D721Med (cell line): Measurements from ENCODE around the gene DNAJC16.

Experiments used
- DNase-seq: peaks from one replicate; pipeline ENCODE4 v3.0.0; 2011; ENCODE audit warnings: low spot score; ENCODE audit not compliant: insufficient read length
- FAIRE-seq: peaks from 2 replicates; lab custom pipeline; 2011; peaks lifted over from hg19 to GRCh38; lab: Jason Lieb, UNC
- TF ChIP-seq, protein P1 (sequence below): IDR thresholded peaks from 2 replicates; pipeline ENCODE4 v1.5.1; 2012; ENCODE audit warnings: mild to moderate bottlenecking, control low read depth; ENCODE audit not compliant: insufficient read depth; ENCODE audit errors: missing control alignments

DNAJC16 gene

GRCh38 chr1:15578921-15579682, 52.5 kb downstream of the DNAJC16 start:
- TF ChIP-seq, protein P1, sequence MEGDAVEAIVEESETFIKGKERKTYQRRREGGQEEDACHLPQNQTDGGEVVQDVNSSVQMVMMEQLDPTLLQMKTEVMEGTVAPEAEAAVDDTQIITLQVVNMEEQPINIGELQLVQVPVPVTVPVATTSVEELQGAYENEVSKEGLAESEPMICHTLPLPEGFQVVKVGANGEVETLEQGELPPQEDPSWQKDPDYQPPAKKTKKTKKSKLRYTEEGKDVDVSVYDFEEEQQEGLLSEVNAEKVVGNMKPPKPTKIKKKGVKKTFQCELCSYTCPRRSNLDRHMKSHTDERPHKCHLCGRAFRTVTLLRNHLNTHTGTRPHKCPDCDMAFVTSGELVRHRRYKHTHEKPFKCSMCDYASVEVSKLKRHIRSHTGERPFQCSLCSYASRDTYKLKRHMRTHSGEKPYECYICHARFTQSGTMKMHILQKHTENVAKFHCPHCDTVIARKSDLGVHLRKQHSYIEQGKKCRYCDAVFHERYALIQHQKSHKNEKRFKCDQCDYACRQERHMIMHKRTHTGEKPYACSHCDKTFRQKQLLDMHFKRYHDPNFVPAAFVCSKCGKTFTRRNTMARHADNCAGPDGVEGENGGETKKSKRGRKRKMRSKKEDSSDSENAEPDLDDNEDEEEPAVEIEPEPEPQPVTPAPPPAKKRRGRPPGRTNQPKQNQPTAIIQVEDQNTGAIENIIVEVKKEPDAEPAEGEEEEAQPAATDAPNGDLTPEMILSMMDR: no peak
- FAIRE-seq: no peak
- DNase-seq: no peak

DNA sequence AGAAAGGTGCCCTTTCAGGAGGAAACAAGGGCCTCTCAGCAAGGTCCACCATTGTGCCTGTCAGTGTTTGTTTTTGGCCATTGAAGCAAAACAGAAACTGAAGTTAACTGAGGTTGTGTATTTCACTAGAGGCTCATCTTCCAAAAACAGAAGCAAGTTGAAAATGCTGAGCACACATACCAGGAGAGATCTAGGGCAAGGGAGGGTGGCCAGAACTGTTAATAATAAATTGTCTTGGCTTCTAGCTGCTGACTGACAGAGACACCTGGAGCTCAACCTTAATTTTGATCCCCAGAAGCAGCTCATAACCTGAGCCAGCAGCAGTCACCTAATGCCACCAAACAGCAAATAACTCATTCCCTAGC, 53.0 kb downstream of the DNAJC16 start:
- TF ChIP-seq, protein P1: no peak
- no peak for FAIRE-seq
- DNase-seq: no peak

DNA sequence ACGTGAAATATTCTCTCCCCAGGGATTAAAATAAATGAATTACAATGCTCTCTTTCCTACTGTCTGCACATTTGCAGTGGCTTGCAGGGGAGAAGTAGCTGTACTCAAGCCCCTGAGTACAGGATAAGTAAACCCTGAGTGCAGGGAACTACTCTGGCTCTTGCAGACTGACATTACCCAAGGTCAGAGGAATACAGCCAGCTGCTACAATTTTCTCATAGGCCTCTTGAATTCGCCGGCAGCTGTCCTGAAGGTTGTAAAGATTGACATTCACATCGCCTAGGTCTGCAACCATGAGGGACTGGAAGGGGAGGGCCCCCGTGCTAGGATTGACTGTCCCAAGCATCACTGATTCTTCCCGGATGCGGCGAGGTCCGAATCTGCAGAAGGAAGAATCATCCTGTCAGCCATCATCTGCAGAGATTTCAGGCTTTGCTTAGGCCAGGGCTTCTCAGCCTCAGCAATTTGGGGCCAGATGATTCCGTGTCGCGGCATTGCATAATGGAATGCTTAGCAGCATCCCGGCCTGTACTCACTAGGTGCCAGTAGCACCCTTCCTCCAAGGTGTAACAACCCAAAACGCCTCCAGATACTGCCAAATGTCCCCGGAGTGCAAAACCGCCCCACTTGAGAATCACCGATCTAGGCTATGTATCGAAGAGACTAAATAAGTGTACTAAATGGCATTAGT, 56.5 kb downstream of the DNAJC16 start:
- FAIRE-seq (no peak), DNase-seq (no peak)
- TF ChIP-seq, protein P1: no peak

DNA sequence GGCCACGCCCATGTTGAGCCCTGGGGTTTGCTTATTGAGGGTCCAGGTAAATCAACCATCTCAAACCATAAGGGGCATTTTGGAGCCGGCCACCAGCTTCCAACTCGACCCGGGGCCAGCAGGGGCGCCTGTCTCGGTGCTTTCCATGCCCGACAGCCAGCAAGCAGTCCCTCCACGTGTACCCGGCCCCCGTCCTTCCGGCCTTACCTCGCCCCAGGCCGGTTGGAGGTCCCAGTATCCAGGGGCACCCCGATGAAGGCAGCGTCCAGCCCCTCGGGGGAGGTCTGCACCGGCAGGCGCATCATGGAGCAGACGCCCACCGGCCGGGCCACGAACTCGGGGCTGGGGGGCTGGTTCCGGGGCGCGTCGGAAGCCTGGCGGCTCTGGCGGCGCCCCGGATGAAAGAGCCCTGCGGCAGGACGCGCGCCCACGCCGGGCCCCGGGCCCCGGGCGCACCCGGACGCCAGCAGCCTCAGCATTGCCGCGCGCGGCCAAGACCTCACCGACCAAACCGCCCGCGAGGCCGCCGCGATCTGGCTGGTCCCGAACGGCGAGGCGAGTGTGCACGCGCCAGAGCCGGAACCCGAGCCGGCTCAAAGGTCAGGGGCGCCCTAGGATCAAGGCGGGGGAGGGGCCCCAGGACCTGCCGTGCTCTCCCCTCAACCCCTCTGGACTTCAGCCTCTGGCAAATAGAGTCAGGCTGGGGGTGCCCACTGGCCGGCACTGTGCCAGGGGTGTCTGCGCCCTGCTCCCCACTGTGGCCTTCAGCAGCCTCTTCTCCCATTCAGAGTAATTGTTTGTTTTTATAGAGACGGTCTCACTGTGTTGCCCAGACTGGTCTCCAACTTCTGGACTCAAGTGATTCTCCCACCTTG, 58.1 kb downstream of the DNAJC16 start, which contains the start of gene AGMAT:
AGMAT (minus strand) TSS at position 563 of the 875 bp plus-strand sequence; CDS start at position 479, 84 bp downstream.
- TF ChIP-seq, protein P1: no peak
- DNase-seq (no peak), FAIRE-seq (no peak)

DNA sequence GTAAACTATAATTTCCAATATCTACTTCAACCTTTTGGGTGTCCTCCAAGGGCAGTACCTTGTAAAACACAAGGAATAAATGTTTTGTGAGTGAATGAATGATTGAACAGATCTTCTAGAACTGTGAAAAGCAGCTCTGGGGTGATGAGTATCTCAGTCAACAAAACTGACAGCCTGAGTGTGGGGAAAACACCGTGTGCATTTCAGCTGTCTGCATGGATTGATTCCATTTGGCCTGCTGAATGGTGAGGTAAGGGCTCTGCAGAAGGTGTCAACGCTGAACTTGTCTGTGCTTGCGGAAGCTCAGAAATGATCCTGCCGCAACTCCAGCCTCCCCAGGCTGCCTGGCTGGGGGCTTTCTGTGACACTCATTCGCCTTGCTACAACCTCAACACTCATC, 65.6 kb downstream of the DNAJC16 start:
- TF ChIP-seq, protein P1: no peak
- FAIRE-seq: no peak
- DNase-seq: no peak

DNA sequence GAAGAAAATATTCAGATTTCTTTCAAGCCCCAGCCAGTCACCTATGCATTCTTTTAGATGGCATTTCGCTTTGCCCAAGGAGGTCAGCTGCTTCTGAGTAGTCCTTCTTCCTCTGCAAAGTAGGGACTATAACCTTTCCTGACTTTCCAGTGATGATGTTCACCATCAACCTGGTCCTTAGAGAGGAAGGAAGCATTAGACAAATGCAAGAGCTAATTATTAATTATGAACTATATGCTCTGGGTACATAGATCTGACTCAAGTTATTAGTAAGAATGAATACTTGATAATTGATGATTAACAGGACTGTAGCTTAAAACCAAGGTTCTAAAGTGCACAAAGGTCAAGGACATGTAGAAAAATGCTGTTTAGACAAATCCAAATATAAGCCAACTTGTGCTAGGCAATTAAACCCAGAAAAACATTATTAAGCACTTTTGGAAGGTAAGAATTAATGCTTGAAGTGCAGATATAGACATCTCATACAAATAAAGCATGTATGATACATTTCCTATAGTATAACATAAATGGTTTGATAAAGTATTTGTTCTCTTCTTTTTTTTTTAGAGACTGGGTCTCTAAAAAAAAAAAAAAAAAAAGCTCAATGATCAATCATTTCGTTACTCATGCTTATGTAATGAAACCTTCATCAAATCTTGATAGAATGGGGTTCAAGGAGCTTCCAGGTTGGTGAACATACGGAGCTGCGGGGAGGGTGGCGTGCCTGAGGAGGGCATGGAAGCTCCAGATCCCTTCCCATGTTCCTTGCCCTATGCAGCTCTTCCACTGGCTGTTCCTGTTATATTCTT, 69.4 kb downstream of the DNAJC16 start:
- DNase-seq (no peak), FAIRE-seq (no peak)
- TF ChIP-seq, protein P1: no peak
